Ishikawa (cell line): ENCODE measurements around the gene IFITM10.

ENCODE experiments used
- CEBPB ChIP-seq: IDR thresholded peaks from 2 replicates; pipeline ENCODE4 v1.6.1; 2012
- CREB1 ChIP-seq: IDR thresholded peaks from 2 replicates; pipeline ENCODE4 v1.6.1; 2012; ENCODE audit warnings: low read depth
- EP300 ChIP-seq: IDR thresholded peaks from 2 replicates; pipeline ENCODE4 v1.6.1; 2012; ENCODE audit warnings: borderline replicate concordance
- FOXM1 ChIP-seq: IDR thresholded peaks from 2 replicates; pipeline ENCODE4 v1.6.1; 2012; ENCODE audit warnings: low read depth, borderline replicate concordance
- TAF1 ChIP-seq: IDR thresholded peaks from 2 replicates; pipeline ENCODE4 v1.6.1; 2012; ENCODE audit warnings: low read depth, mild to moderate bottlenecking
- TF ChIP-seq, protein P1 (sequence below): IDR thresholded peaks from 2 replicates; pipeline ENCODE4 v1.6.1; 2012; ENCODE audit warnings: low read depth, mild to moderate bottlenecking
- TF ChIP-seq, protein P2 (sequence below): IDR thresholded peaks from 2 replicates; pipeline ENCODE4 v1.6.1; 2012

DNA sequence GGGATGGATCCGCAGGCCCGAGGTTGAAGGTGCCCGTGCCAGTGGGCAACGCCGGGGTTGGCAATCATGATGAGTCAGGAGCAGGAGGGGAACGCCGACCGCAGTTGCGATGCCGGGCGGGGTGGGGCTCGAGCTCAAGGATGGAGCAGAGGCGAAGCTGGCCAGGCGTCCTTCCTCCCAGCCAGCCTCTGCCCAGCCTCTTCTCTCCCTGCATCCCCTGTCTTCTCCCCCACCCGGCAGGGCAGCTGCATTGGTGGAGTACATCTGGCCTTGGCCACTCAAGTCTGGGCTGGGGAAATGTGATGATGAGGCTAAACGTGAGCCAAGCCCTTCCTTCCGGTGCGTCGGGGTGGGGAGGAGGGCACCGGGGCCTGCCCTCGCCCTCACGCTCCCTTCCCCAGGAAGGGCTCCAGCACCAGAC is 3.9 kb downstream of the IFITM10 start:
- TF ChIP-seq, protein P1, sequence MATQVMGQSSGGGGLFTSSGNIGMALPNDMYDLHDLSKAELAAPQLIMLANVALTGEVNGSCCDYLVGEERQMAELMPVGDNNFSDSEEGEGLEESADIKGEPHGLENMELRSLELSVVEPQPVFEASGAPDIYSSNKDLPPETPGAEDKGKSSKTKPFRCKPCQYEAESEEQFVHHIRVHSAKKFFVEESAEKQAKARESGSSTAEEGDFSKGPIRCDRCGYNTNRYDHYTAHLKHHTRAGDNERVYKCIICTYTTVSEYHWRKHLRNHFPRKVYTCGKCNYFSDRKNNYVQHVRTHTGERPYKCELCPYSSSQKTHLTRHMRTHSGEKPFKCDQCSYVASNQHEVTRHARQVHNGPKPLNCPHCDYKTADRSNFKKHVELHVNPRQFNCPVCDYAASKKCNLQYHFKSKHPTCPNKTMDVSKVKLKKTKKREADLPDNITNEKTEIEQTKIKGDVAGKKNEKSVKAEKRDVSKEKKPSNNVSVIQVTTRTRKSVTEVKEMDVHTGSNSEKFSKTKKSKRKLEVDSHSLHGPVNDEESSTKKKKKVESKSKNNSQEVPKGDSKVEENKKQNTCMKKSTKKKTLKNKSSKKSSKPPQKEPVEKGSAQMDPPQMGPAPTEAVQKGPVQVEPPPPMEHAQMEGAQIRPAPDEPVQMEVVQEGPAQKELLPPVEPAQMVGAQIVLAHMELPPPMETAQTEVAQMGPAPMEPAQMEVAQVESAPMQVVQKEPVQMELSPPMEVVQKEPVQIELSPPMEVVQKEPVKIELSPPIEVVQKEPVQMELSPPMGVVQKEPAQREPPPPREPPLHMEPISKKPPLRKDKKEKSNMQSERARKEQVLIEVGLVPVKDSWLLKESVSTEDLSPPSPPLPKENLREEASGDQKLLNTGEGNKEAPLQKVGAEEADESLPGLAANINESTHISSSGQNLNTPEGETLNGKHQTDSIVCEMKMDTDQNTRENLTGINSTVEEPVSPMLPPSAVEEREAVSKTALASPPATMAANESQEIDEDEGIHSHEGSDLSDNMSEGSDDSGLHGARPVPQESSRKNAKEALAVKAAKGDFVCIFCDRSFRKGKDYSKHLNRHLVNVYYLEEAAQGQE: no peak
- no peak for TF ChIP-seq TAF1
- no peak for TF ChIP-seq FOXM1
- no peak for TF ChIP-seq EP300
- TF ChIP-seq, protein P2, sequence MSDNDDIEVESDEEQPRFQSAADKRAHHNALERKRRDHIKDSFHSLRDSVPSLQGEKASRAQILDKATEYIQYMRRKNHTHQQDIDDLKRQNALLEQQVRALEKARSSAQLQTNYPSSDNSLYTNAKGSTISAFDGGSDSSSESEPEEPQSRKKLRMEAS: no peak
- no peak for TF ChIP-seq CREB1
- no peak for TF ChIP-seq CEBPB
